NCI-H1417 treated with DMSO at 0.1 percent for 48 hours (cell line): ENCODE results near the gene MOCS1.
"Not testable (repeated sequence)": the region's sequence is repeated elsewhere in the genome, so short reads cannot be mapped to it uniquely, and the experiment has no call there.

Experiments
- DNase-seq: peaks from one replicate; lab custom pipeline; 2025; lab: John Stamatoyannopoulos, UW

Gene MOCS1

DNA sequence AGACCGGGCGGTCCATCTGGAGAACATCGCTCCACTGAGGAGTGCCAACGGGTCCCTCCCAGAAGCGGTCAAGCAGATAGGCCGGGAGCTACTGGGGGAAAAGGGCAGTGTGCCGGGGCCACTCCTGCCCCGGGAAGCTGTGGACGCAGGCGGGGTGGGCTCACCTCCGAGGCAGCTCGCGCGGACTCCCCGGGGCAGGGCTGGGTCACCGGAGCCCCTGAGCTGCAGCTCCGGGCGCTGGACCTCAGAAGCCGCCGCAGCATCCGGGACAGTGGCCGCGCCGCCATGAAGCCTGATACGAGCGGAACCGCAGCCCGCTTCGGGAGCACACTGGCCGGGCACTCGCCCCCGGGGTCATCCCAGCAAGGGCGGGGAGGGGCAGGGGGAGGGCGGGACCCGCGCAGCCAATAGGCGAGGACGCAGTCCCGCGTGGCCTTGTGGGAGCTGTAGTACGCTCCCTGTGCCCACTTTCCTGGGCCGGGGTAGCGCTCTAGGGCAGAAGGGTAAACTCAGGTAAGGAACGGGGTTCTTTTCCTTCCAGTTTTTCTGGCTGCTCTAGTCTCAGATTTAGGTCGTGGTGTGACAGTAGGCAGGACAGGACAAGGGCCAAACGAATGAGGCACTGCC lies at the start of gene MOCS1:
TSS of gene MOCS1 (minus strand) at position 332 of the 627 bp plus-strand sequence. CDS start at position 287, 45 bp downstream.
- DNase-seq, result no peak

GRCh38 chr6:39984051-39984450 lies 49.8 kb upstream of the MOCS1 start:
- no peak for DNase-seq

- no peak for DNase-seq
These were observed 48.9 kb upstream of the MOCS1 start for GRCh38 chr6:39983193-39983592.

GRCh38 chr6:39982720-39983119 lies 48.5 kb upstream of the MOCS1 start:
- no peak for DNase-seq

- DNase-seq, result no peak
These were observed 46.7 kb upstream of the MOCS1 start for GRCh38 chr6:39980839-39981580.

DNA sequence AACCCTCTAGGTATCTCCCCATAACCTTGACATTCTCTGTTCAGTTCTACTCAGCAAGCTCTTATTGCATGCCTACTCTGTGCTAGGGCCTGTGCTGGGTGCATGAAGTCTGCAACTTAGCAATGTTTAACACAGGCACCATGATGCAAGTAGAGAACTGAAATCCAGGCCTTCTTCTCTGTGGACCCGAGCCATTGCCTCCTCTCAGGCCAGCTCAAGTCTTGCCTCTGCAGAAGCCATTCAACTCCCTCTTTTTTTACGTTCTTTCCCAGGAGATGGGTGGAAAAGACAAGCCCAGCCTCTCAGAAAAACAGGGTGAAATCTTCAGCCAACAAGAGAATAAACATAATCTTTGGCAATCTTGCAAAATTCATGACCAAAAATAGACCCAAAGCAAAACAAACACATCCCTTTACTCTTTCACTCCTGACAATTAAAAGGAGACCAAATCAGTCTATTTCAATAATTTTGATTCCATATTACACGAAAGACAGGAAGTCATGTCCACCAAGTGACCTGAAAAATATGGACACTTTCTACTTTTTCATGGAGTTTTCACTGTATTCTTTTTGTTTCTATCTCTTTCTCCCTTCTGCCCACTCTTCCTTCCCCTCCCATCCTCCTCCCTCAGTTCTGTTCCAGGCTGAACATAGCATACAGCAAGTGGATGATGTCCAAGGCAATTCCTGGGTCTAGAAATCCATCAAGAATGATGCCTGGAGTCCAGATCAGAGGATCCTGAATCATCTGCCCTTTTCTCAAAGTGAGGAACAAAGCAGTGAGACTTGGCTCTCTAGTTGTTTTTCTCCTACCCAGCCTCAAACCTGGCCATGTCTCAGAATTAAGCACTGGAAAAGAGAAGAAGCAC lies 45.4 kb upstream of the MOCS1 start:
- DNase-seq, result no peak

DNA sequence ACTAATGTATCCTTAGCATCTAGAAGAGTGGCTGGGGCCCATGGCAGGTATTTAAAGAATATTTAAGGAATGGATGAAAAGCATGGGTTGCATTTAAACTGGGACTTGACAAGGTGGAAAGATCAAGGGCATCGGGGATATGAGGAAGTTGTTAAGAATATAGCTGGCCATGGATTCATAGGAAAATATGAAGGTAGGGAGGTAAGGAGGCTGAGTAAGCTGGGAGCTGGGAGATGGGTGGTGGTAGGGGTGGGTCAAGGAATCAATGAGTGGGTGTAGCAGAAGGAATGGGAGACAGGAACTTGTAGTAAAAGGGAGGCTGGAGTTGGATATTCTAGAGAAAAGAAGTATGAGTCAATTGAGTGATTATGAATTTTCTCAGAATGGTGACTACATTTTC lies 44.0 kb upstream of the MOCS1 start:
- DNase-seq, result no peak

- DNase-seq, result no peak
These were observed 39.4 kb upstream of the MOCS1 start for GRCh38 chr6:39973661-39974060.

GRCh38 chr6:39972717-39973116 lies 38.5 kb upstream of the MOCS1 start:
- DNase-seq, result not testable (repeated sequence)

GRCh38 chr6:39971131-39971530 lies 36.9 kb upstream of the MOCS1 start:
- not testable (repeated sequence) for DNase-seq

GRCh38 chr6:39965751-39966150 lies 31.5 kb upstream of the MOCS1 start:
- DNase-seq, result no peak

- DNase-seq, result no peak
These were observed 30.3 kb upstream of the MOCS1 start for GRCh38 chr6:39964530-39964929.

DNA sequence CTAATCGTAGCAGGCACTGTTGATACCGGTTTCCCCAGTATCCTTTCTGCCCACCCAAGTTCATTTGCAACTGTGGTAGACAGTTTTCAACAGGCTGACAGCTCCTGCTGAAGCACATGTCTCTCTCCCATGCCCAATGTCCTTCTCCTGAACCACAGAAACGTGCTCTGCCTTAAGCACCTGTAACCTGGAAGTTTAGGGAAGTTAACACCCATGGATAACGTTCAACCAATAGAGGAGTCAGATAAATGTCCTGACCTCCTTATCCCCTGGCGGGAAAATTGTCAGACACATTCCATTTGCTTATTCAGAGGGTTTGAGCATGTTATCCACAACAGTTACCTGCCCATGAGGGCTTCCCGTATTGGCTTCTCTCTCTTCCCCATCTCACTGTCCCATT lies 29.8 kb upstream of the MOCS1 start:
- DNase-seq, result no peak

GRCh38 chr6:39962831-39963230 lies 28.6 kb upstream of the MOCS1 start:
- DNase-seq, result no peak

DNA sequence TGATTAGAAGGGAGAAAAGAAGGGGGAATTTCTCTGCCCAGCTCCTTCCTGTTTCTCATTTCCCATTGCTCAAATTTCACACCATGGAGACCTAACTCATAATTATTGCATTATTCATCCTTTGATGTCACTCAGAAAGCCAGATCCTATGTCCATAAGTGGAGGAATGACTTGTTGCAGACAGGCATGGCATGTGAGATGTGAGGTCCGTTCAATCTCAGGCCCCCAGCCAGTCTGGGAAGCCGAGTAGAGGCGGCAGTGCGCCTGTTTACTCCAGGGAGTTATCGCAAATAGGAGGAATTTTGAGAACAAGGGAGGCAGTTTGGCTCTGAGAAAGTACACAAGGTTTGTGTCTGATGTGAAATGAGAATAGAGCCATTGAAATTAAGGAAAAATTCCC lies 26.9 kb upstream of the MOCS1 start:
- DNase-seq, result no peak

- DNase-seq, result no peak
These were observed 24.7 kb upstream of the MOCS1 start for GRCh38 chr6:39958947-39959346.

DNA sequence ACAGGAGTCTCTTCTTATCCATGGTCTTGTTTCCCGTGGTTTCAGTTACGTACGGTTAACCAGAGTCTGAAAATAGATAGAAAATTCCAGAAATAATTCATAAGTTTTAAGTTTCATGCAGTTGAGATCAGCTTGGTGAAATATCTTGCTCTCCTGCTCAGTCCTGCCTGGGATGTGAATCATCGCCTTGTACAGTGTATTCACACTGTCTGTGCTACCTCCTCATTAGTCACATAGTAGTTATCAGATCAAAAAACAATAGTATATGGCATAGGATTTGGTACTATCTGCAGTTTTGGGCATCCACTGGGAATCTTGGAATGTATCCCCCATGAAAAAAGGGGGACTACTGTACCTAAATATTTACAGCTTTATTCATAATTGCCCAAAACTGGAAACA lies 22.7 kb upstream of the MOCS1 start:
- no peak for DNase-seq

DNA sequence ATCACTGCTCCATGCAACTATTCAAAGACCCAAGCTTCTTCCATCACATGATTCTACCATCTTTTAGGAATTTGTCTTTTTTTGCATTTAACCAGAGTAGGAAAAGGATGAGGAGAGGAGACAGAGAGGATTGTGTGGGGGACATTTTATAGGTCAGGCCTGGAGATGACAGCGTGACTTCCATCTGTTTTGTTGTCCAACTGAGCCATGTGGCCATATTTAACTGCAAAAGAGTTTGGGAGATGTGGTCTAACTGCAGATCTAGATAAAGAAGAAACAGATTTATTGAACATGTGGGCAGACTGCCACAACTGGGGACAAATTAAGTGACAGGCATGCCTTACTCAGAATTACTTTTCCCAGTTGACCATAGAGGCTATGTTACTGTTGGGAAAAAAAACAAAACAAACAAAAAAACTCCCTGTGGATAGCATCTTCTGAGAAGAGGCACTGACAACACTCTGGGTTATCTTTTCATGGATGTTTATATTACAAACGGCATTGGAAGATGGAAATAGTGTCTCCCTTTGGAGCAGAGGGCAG lies 18.9 kb upstream of the MOCS1 start:
- no peak for DNase-seq

DNA sequence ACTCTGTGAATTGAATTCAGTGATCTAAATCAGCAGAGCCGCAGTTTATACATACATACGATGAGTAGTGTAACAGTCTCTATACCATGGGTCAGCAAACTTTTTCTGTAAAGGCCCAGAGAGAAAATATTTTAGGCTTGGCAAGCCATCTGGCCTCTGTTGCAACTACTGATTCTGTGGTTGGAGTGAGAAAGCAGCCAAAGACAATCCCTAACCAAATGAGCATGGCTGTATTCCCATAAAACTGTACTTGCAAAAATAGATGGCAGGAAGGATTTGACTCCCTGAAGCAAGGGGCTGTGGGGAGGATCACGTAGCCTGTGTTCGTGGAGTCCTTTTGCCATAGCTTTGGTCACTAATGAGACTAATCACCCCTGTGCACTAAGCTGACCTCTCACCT lies 17.9 kb upstream of the MOCS1 start:
- no peak for DNase-seq

DNA sequence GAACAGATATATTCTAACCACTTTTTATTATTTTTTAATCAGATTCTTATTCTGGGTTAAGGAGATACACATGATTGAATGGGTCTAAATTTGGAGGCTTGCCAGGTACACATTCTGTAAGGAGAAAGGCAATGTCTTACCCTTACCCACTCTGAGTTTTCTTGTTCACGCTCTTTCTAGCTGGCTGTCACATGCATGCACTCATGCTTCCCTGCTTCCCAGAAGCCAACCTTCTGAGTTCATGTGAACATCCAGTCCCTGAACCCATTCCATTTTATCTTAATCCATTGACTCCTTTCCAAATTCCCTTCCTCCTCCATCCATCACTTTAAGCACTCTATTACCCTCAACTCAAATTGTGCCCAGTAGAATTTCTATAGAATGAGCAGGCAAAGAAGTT lies 17.5 kb upstream of the MOCS1 start:
- no peak for DNase-seq

DNA sequence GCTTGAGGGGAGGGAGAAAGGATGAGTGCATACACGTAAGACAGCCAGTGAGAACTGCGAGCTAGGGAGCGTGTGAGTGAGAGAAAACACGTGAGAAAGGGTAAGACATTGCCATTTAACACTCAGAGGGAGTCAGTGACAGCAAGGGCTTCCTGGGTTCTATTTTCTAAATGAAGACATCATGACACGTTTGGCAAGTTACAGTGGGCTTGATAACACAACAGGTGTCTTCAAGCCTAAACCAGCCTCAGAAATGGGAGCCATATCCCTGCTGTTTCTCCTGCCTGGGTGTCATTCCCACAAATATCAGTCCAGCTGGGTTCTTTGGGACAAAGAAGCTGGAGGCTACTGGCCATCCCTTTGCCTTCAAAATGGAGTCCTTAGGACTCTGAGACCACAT lies 16.9 kb upstream of the MOCS1 start:
- DNase-seq, result no peak

GRCh38 chr6:39950125-39950720 lies 16.0 kb upstream of the MOCS1 start:
- no peak for DNase-seq
